BE2C (cell line): ENCODE results near the gene HMGXB3.

ENCODE experiments used
- DNase-seq: peaks from one replicate; pipeline ENCODE4 v3.0.0-alpha.2; 2020
- H3K27me3 ChIP-seq: fragments of 250-450 bp; sonication (Bioruptor Pico); 2 replicates; pipeline ENCODE4 v1.5.1; 2020; ENCODE audit warnings: mild to moderate bottlenecking
- H3K36me3 ChIP-seq: fragments of 250-450 bp; sonication (Bioruptor Pico); 2 replicates; pipeline ENCODE4 v1.5.1; 2020; ENCODE audit warnings: mild to moderate bottlenecking
- H3K4me1 ChIP-seq: fragments of 250-450 bp; sonication (Bioruptor Pico); 2 replicates; pipeline ENCODE4 v1.5.1; 2020
- H3K4me3 ChIP-seq: 2 replicates; pipeline ENCODE4 v1.5.1; 2011; ENCODE audit warnings: low read depth, low read length
- H3K9me3 ChIP-seq: fragments of 250-450 bp; sonication (Bioruptor Pico); 2 replicates; pipeline ENCODE4 v1.5.1; 2020
- CTCF ChIP-seq: IDR thresholded peaks from 2 replicates; pipeline ENCODE4 v1.5.1; 2012; ENCODE audit warnings: mild to moderate bottlenecking, low read depth, low read length

Gene HMGXB3

GRCh38 chr5:149962601-149963300 is 37.8 kb upstream of the HMGXB3 start:
- Histone ChIP-seq H3K9me3 (no peaks in the 10 kb centered on the region), H3K4me3 (no peak overlapping the region), H3K36me3 (no peaks in the 10 kb centered on the region), H3K4me1 (peaks cover 5% of the 10 kb centered on the region), H3K27me3 (no peaks in the 10 kb centered on the region)
- no peak for DNase-seq
- no peak for TF ChIP-seq CTCF

- H3K36me3 ChIP-seq, result no peaks in the 10 kb centered on the region
- DNase-seq, result no peak
- no peaks in the 10 kb centered on the region for H3K27me3 ChIP-seq
- no peaks in the 10 kb centered on the region for H3K9me3 ChIP-seq
- peaks cover 5% of the 10 kb centered on the region for H3K4me1 ChIP-seq
- no peak for TF ChIP-seq CTCF
- H3K4me3 ChIP-seq, result no peak overlapping the region
Observed at GRCh38 chr5:149963729-149964128, 36.8 kb upstream of the HMGXB3 start.

GRCh38 chr5:149966946-149967345 is 33.6 kb upstream of the HMGXB3 start:
- no peak for DNase-seq
- Histone ChIP-seq H3K4me1 (no peaks in the 10 kb centered on the region), H3K27me3 (no peaks in the 10 kb centered on the region), H3K4me3 (no peak overlapping the region), H3K9me3 (no peaks in the 10 kb centered on the region), H3K36me3 (no peaks in the 10 kb centered on the region)
- TF ChIP-seq CTCF, result no peak

GRCh38 chr5:149969181-149969930 is 31.2 kb upstream of the HMGXB3 start:
- H3K9me3 ChIP-seq, result no peaks in the 10 kb centered on the region
- no peaks in the 10 kb centered on the region for H3K36me3 ChIP-seq
- no peaks in the 10 kb centered on the region for H3K4me1 ChIP-seq
- H3K4me3 ChIP-seq, result no peak overlapping the region
- no peaks in the 10 kb centered on the region for H3K27me3 ChIP-seq
- no peak for DNase-seq
- no peak for TF ChIP-seq CTCF

- Histone ChIP-seq H3K27me3 (no peaks in the 10 kb centered on the region), H3K9me3 (no peaks in the 10 kb centered on the region), H3K4me1 (no peaks in the 10 kb centered on the region), H3K4me3 (no peak overlapping the region), H3K36me3 (no peaks in the 10 kb centered on the region)
- DNase-seq, result no peak
- TF ChIP-seq CTCF, result no peak
Observed at GRCh38 chr5:149975409-149975808, 25.1 kb upstream of the HMGXB3 start.

- Histone ChIP-seq H3K9me3 (no peaks in the 10 kb centered on the region), H3K36me3 (no peaks in the 10 kb centered on the region), H3K4me1 (no peaks in the 10 kb centered on the region), H3K4me3 (no peak overlapping the region), H3K27me3 (no peaks in the 10 kb centered on the region)
- TF ChIP-seq CTCF, result no peak
- DNase-seq, result no peak
Observed at GRCh38 chr5:149979896-149980295, 20.6 kb upstream of the HMGXB3 start.
